Left ventricle myocardium inferior (tissue), 1 donor: ENCODE measurements around the gene FILIP1. TPM values are rescaled to one million over a fixed set of nuclear protein-coding genes. Genes with fewer than 3 reads are reported as not detected.
A peak's percentile ranks its signal among the peaks of the same experiment; 100 is the strongest.

Source experiments
- DNase-seq: peaks from one replicate; pipeline ENCODE4 v3.0.0-alpha.2; 2020
- H3K27ac ChIP-seq: fragments of 200-600 bp; replicated peaks from 2 replicates; pipeline ENCODE4 v1.8.0; 2021
- H3K27me3 ChIP-seq: fragments of 200-600 bp; 2 replicates; pipeline ENCODE4 v1.8.0; 2021; ENCODE audit warnings: low read depth
- H3K36me3 ChIP-seq: fragments of 200-600 bp; 2 replicates; pipeline ENCODE4 v1.8.0; 2021
- H3K4me1 ChIP-seq: fragments of 200-600 bp; 2 replicates; pipeline ENCODE4 v1.8.0; 2021
- H3K4me3 ChIP-seq: fragments of 200-600 bp; 2 replicates; pipeline ENCODE4 v1.8.0; 2021; ENCODE audit warnings: mild to moderate bottlenecking, moderate library complexity
- H3K9me3 ChIP-seq: fragments of 200-600 bp; replicated peaks from 2 replicates; pipeline ENCODE4 v1.8.0; 2021
- intact Hi-C: fragments of 100-400 bp; cut with micrococcal nuclease; formaldehyde crosslinking; loops from one replicate; pipeline ENCODE4 v1.11.0; 2022
- total RNA-seq: library from RNA; stranded (reverse); fragmentation: NEBNext Ultra II Directional; extraction: Animal tissue kit (Norgen Biotek cat#: 25700); gene quantifications from one replicate; pipeline ENCODE4 v1.2.1, GENCODE V29; 2021
- TF ChIP-seq, protein P1 (sequence below): fragments of 200-600 bp; IDR thresholded peaks from 2 replicates; pipeline ENCODE4 v1.8.0; 2021; ENCODE audit warnings: antibody characterized with exemption, mild to moderate bottlenecking, borderline replicate concordance
- donor health status: DM: no; HTN: yes; CAD: no; lungs with severe emphysema.

Gene FILIP1
- total RNA-seq, 1 donor from 2014 or later = 173 TPM

DNA sequence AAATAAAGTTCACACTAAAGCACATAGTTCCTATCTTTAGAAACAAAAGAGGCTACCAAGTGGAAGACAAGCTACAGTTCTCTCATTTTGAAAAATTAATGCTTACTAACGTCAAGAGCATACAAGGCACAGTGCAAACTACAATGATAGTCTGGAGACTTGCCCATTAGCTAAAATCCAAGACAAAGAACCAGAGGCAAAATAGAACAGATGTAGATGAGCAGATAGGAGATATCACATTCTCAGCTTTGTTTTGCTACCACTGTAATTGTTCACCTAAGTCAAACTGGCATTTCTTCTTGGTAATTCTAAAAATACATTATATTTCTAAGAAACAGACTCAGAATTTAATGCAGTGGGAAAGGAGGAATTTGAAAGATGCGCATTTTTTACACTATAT is 214.2 kb downstream of the FILIP1 start:
- TF ChIP-seq, protein P1, sequence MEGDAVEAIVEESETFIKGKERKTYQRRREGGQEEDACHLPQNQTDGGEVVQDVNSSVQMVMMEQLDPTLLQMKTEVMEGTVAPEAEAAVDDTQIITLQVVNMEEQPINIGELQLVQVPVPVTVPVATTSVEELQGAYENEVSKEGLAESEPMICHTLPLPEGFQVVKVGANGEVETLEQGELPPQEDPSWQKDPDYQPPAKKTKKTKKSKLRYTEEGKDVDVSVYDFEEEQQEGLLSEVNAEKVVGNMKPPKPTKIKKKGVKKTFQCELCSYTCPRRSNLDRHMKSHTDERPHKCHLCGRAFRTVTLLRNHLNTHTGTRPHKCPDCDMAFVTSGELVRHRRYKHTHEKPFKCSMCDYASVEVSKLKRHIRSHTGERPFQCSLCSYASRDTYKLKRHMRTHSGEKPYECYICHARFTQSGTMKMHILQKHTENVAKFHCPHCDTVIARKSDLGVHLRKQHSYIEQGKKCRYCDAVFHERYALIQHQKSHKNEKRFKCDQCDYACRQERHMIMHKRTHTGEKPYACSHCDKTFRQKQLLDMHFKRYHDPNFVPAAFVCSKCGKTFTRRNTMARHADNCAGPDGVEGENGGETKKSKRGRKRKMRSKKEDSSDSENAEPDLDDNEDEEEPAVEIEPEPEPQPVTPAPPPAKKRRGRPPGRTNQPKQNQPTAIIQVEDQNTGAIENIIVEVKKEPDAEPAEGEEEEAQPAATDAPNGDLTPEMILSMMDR = no peak
- intact Hi-C loops = no loop called here
- Histone ChIP-seq H3K4me3 (no peak overlapping the region), H3K9me3 (no peaks in the 10 kb centered on the region), H3K27ac (no peak overlapping the region), H3K36me3 (peaks cover 1% of the 10 kb centered on the region), H3K27me3 (no peaks in the 10 kb centered on the region), H3K4me1 (peaks cover 94% of the 10 kb centered on the region)
- DNase-seq = no peak

DNA sequence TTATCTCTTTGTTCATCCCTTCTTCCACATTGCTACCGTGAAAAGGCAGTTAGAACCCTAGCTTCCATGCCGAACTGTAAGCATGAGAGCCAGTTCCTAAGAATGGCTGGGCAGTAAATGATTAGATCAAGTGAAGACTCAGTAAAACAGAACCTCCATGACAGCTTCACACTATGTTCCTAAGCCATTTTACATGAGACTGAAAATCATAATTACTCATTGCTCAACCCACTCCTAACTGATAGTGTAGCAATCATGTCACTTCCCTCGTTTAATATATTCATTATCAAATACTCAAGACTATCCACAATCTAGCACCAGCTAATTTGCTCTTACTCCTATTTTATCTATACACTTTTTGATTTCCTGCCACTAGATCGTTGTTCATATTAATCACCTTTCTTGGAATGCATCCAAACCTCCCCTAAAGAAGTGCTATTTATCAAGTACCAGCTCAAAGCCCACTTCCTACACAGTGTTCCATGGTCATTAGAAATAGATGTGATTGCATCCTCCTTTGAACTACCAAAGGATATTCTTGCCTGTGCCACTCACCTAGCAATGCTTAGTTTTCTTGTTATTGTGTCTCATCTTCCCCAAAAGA is 215.0 kb downstream of the FILIP1 start:
- TF ChIP-seq, protein P1 = no peak
- DNase-seq = no peak
- Histone ChIP-seq H3K9me3 (no peaks in the 10 kb centered on the region), H3K27me3 (no peaks in the 10 kb centered on the region), H3K27ac (peak overlapping the region; percentile 10), H3K4me1 (peaks cover 95% of the 10 kb centered on the region), H3K4me3 (no peak overlapping the region), H3K36me3 (peaks cover 7% of the 10 kb centered on the region)
- intact Hi-C loops = no loop called here

DNA sequence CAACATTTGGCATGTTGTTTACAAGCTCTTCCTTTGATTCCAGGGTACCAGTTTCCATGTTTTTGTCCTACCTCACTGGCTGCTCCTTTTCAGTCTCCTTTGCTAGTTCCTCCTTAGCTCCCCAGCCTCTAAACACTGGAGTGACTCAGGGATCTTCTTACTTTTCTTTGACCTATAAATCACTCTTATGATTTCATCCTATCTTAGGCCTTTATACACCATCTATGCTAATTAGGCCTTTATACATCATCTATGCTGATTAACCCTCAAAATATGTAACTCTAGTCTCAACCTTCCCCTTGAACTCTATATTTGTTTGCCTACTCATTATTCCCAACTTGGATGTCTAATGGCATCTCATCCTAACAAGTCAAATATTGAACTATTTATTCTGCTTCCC is 218.5 kb downstream of the FILIP1 start:
- Histone ChIP-seq H3K27me3 (no peaks in the 10 kb centered on the region), H3K36me3 (peaks cover 12% of the 10 kb centered on the region), H3K27ac (no peak overlapping the region), H3K9me3 (no peaks in the 10 kb centered on the region), H3K4me1 (peaks cover 79% of the 10 kb centered on the region), H3K4me3 (no peak overlapping the region)
- DNase-seq = no peak
- intact Hi-C loops = no loop called here
- TF ChIP-seq, protein P1 = no peak

DNA sequence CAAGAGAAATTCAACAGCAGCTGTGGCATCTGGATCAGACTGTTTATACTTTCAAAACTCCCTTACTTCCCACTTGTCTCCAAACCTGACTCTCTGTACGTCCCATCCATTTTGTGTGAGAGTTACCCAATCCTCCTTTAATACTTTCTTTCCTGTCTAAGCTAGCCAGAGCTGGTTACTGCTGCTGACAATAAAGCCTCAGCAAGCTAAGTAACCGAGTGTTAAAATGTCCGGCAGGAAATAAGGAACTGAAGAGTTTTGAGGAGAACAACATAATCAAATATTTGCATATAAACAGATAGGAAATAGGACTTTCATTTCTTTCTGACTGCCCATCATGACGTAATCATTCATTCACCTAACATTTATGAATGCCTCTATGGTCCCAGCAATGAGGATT is 220.6 kb downstream of the FILIP1 start:
- TF ChIP-seq, protein P1 = no peak
- Histone ChIP-seq H3K4me1 (peaks cover 66% of the 10 kb centered on the region), H3K36me3 (peaks cover 12% of the 10 kb centered on the region), H3K9me3 (no peaks in the 10 kb centered on the region), H3K27ac (peak overlapping the region; percentile 57), H3K27me3 (no peaks in the 10 kb centered on the region), H3K4me3 (no peak overlapping the region)
- no peak for DNase-seq
- intact Hi-C loops = no loop called here

DNA sequence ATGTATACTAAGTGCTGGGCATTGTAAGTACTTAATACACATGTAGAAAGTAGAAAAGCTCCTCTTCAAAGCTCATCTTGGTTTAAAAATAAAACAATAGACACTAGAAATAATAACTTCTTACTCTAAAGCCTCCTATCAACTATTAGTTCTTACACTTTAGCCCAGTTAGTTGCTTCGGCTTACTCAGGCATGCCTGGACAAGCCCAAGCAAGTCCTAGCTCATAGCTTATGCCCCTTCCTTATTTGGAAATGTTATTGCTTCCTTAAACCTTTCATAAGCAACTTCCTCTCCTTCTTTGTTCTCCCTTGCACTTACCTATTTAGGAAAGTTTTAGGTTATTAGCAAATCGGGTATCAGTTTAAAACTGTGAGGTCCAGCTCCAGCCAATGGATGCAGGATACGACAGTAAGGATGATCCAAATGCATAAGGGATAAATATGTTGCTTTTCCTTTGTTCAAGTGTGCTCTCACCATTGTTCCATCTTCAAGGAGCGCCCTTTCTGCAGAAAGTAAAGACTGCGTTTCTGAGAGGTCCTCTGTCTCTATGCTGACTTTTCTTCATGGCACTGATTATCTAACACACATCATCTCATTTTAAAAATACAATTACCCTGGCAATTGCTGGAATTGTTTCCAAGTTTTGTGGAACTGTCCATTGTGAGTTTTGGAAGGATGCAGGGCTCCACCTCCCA is 221.3 kb downstream of the FILIP1 start:
- H3K27me3 ChIP-seq = no peaks in the 10 kb centered on the region
- peaks cover 66% of the 10 kb centered on the region for H3K4me1 ChIP-seq
- H3K9me3 ChIP-seq = no peaks in the 10 kb centered on the region
- intact Hi-C loops = no loop called here
- H3K4me3 ChIP-seq = no peak overlapping the region
- H3K36me3 ChIP-seq = peaks cover 12% of the 10 kb centered on the region
- TF ChIP-seq, protein P1 = no peak
- H3K27ac ChIP-seq = peak overlapping the region; percentile 57
- DNase-seq = no peak
